H9 (cell line): ENCODE results near the gene NR3C2. TPM values are rescaled to one million over a fixed set of nuclear protein-coding genes. Genes with fewer than 3 reads are reported as not detected.

Experiments
- DNase-seq: peaks from one replicate; pipeline ENCODE4 v3.0.0-alpha.2; 2017
- H2AFZ ChIP-seq: one replicate; pipeline ENCODE4 v1.6.1; 2013; ENCODE audit warnings: mild to moderate bottlenecking, low read length, control low read depth, moderate library complexity
- H2AK5ac ChIP-seq: 2 replicates; pipeline ENCODE4 v1.6.1; 2013; ENCODE audit warnings: low read length, control low read depth, mixed read lengths; ENCODE audit not compliant: insufficient read length
- H2BK120ac ChIP-seq: one replicate; pipeline ENCODE4 v1.6.1; 2013; ENCODE audit warnings: low read depth, mild to moderate bottlenecking, low read length, control low read depth, inconsistent platforms; ENCODE audit not compliant: poor library complexity, severe bottlenecking
- H2BK12ac ChIP-seq: 2 replicates; pipeline ENCODE4 v1.6.1; 2013; ENCODE audit warnings: low read length, control low read depth, mixed read lengths, low read depth; ENCODE audit not compliant: insufficient read length
- H2BK15ac ChIP-seq: 2 replicates; pipeline ENCODE4 v1.6.1; 2013; ENCODE audit warnings: low read depth, low read length, control low read depth
- H2BK20ac ChIP-seq: one replicate; pipeline ENCODE4 v1.6.1; 2013; ENCODE audit warnings: low read depth, mild to moderate bottlenecking, low read length, control low read depth, inconsistent platforms; ENCODE audit not compliant: poor library complexity, severe bottlenecking
- H2BK5ac ChIP-seq: 2 replicates; pipeline ENCODE4 v1.6.1; 2013; ENCODE audit warnings: low read length, control low read depth, mixed read lengths; ENCODE audit not compliant: insufficient read length
- H3K14ac ChIP-seq: 2 replicates; pipeline ENCODE4 v1.6.1; 2013; ENCODE audit warnings: low read length, control low read depth; ENCODE audit not compliant: insufficient read depth
- H3K18ac ChIP-seq: 2 replicates; pipeline ENCODE4 v1.6.1; 2013; ENCODE audit warnings: low read depth, mild to moderate bottlenecking, mixed read lengths, low read length, control low read depth; ENCODE audit not compliant: insufficient read length
- H3K23ac ChIP-seq: 2 replicates; pipeline ENCODE4 v1.6.1; 2013; ENCODE audit warnings: low read length, control low read depth, mixed read lengths, low read depth; ENCODE audit not compliant: insufficient read length
- H3K23me2 ChIP-seq: 2 replicates; pipeline ENCODE4 v1.6.1; 2013; ENCODE audit warnings: low read depth, mild to moderate bottlenecking, mixed read lengths, low read length, control low read depth; ENCODE audit not compliant: insufficient read length, poor library complexity, severe bottlenecking
- H3K27ac ChIP-seq: 2 replicates; pipeline ENCODE4 v1.5.1; 2013; ENCODE audit warnings: low read length, control low read depth, mixed read lengths, low read depth; ENCODE audit not compliant: insufficient read length
- H3K27me3 ChIP-seq: 2 replicates; pipeline ENCODE4 v1.6.1; 2013; ENCODE audit warnings: low read length, control low read depth, inconsistent platforms; ENCODE audit not compliant: insufficient read depth
- H3K4ac ChIP-seq: 2 replicates; pipeline ENCODE4 v1.6.1; 2013; ENCODE audit warnings: low read depth, mild to moderate bottlenecking, control low read depth, inconsistent platforms, low read length, moderate library complexity
- H3K4me1 ChIP-seq: 2 replicates; pipeline ENCODE4 v1.6.1; 2013; ENCODE audit warnings: low read length, control low read depth, inconsistent platforms; ENCODE audit not compliant: insufficient read depth
- H3K4me2 ChIP-seq: 2 replicates; pipeline ENCODE4 v1.6.1; 2013; ENCODE audit warnings: low read length, control low read depth, mixed read lengths; ENCODE audit not compliant: insufficient read length, insufficient read depth
- H3K56ac ChIP-seq: 2 replicates; pipeline ENCODE4 v1.6.1; 2013; ENCODE audit warnings: low read depth, mild to moderate bottlenecking, mixed read lengths, low read length, control low read depth; ENCODE audit not compliant: insufficient read length
- H3K79me1 ChIP-seq: 2 replicates; pipeline ENCODE4 v1.6.1; 2013; ENCODE audit warnings: low read depth, mild to moderate bottlenecking, moderate library complexity, low read length, control low read depth, inconsistent platforms; ENCODE audit not compliant: insufficient read depth, poor library complexity, severe bottlenecking
- H3K79me2 ChIP-seq: 2 replicates; pipeline ENCODE4 v1.6.1; 2013; ENCODE audit warnings: low read length, control low read depth, inconsistent platforms; ENCODE audit not compliant: insufficient read depth
- H3K9ac ChIP-seq: 2 replicates; pipeline ENCODE4 v1.6.1; 2013; ENCODE audit warnings: low read length, control low read depth, mixed read lengths; ENCODE audit not compliant: insufficient read length; ENCODE audit errors: extremely low read depth
- H3K9me3 ChIP-seq: one replicate; pipeline ENCODE4 v1.6.1; 2013; ENCODE audit warnings: low read depth, low read length, inconsistent platforms; ENCODE audit not compliant: control insufficient read depth
- H3T11ph ChIP-seq: one replicate; pipeline ENCODE4 v1.6.1; 2013; ENCODE audit warnings: mild to moderate bottlenecking, low read length, control low read depth, inconsistent platforms
- H4K20me1 ChIP-seq: one replicate; pipeline ENCODE4 v1.6.1; 2013; ENCODE audit not compliant: control insufficient read depth, insufficient read length, insufficient read depth
- H4K5ac ChIP-seq: 2 replicates; pipeline ENCODE4 v1.6.1; 2013; ENCODE audit warnings: low read depth, mild to moderate bottlenecking, mixed read lengths, low read length, control low read depth; ENCODE audit not compliant: insufficient read length
- H4K8ac ChIP-seq: replicated peaks from 2 replicates; pipeline ENCODE4 v1.6.1; 2013; ENCODE audit warnings: low read length, control low read depth, mixed read lengths, low read depth; ENCODE audit not compliant: insufficient read length
- H4K91ac ChIP-seq: 2 replicates; pipeline ENCODE4 v1.6.1; 2013; ENCODE audit warnings: low read depth, mild to moderate bottlenecking, moderate library complexity, mixed read lengths, low read length, control low read depth; ENCODE audit not compliant: insufficient read length
- H3K27ac Mint-ChIP-seq, 3 experiments: 2 replicates in 2 of 3; 3 replicates in 1 of 3; pipeline ENCODE4 v1.8.0; 2020 to 2021; ENCODE audit warnings: mixed read lengths in 3 of 3, mild to moderate bottlenecking in 1 of 3, moderate library complexity in 1 of 3
- H3K27me3 Mint-ChIP-seq: 2 replicates; pipeline ENCODE4 v1.8.0; 2021; ENCODE audit warnings: low read depth, mild to moderate bottlenecking, moderate library complexity, mixed read lengths
- H3K36me3 Mint-ChIP-seq, 3 experiments: 2 replicates in 2 of 3; 3 replicates in 1 of 3; pipeline ENCODE4 v1.8.0; 2020 to 2021; ENCODE audit warnings: low read depth in 3 of 3, mixed read lengths in 3 of 3; ENCODE audit not compliant: insufficient read depth in 1 of 3
- H3K4me1 Mint-ChIP-seq, 2 experiments: 2 replicates each; pipeline ENCODE4 v1.8.0; 2020; ENCODE audit warnings: mixed read lengths in 2 of 2
- H3K4me3 Mint-ChIP-seq, 2 experiments: 2 replicates in 1 of 2; 3 replicates in 1 of 2; pipeline ENCODE4 v1.8.0; 2020 to 2021; ENCODE audit warnings: mild to moderate bottlenecking in 2 of 2, mixed read lengths in 2 of 2, moderate library complexity in 1 of 2
- H3K9me3 Mint-ChIP-seq, 2 experiments: 2 replicates in 1 of 2; 3 replicates in 1 of 2; pipeline ENCODE4 v1.8.0; 2020; ENCODE audit warnings: mild to moderate bottlenecking in 2 of 2, mixed read lengths in 2 of 2, moderate library complexity in 1 of 2
- WGBS: extraction: QIAGEN DNeasy Blood & Tissue Kit; methylation state at CpG from one replicate; pipeline ENCODE4 v1.1.7; 2013; ENCODE audit warnings: missing lambda C conversion rate, low lambda C conversion rate, mixed read lengths; ENCODE audit not compliant: insufficient read length; ENCODE audit errors: extremely low coverage; 5-methylcytosine and 5-hydroxymethylcytosine counted together
- total RNA-seq: library from RNA; stranded (reverse); gene quantifications from 2 replicates; pipeline ENCODE4 v1.2.1, GENCODE V29; 2021
- TF ChIP-seq, protein P1 (sequence below): fragments of 200-600 bp; sonication (generic); conservative IDR thresholded peaks from 3 replicates; pipeline ENCODE4 v1.8.0; 2021; ENCODE audit warnings: antibody characterized with exemption, mild to moderate bottlenecking

NR3C2 gene
- total RNA-seq, 1 experiment from 2014 or later, result 1.4 TPM

DNA sequence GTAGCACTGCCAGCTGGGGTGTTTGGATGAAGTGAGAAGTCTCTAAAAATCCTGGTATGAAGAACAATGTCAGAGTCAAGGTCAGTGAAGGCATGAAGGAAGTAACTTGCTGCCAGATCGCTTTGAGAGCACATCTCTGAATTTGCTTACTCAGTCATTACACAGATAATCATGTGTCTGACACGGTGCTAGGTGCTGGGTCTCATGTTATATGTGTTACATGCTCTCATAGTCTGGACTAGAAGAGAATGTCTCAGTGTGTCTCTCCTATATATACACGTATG is 372.4 kb downstream of the NR3C2 start:
- Histone ChIP-seq H2AFZ (no peak overlapping the region), H2BK120ac (no peak overlapping the region), H3K27ac (no peak overlapping the region), H3K4me2 (no peak overlapping the region), H3K9ac (no peak overlapping the region), H3K79me2 (no peaks in the 10 kb centered on the region), H3K56ac (no peak overlapping the region), H3K79me1 (no peaks in the 10 kb centered on the region), H3K4ac (no peak overlapping the region), H2AK5ac (no peak overlapping the region), H3K18ac (no peak overlapping the region), H4K91ac (no peak overlapping the region), H2BK5ac (no peak overlapping the region), H3T11ph (no peak overlapping the region), H3K14ac (no peak overlapping the region), H3K4me1 (no peaks in the 10 kb centered on the region), H3K9me3 (peaks cover 5% of the 10 kb centered on the region), H4K20me1 (no peaks in the 10 kb centered on the region), H3K23ac (no peak overlapping the region), H2BK15ac (no peak overlapping the region), H4K8ac (no peak overlapping the region), H4K5ac (no peak overlapping the region), H2BK20ac (no peak overlapping the region), H3K27me3 (no peaks in the 10 kb centered on the region), H3K23me2 (no peaks in the 10 kb centered on the region), H2BK12ac (no peak overlapping the region)
- Mint-ChIP-seq H3K4me1 (peaks cover 11 to 22% of the 10 kb centered on the region in 2 experiments), H3K27ac (peak overlapping the region in 1 of 3 experiments; percentile 60; a peak in 1 of 7 replicates), H3K9me3 (peaks cover 14 to 21% of the 10 kb centered on the region in 2 experiments), H3K27me3 (no peaks in the 10 kb centered on the region), H3K4me3 (no peak overlapping the region), H3K36me3 (peaks cover 6 to 23% (median 18%) of the 10 kb centered on the region in 3 experiments)
- no peak for DNase-seq
- no CpG with 5 or more reads among the region's 3 CpGs for WGBS
- TF ChIP-seq, protein P1, sequence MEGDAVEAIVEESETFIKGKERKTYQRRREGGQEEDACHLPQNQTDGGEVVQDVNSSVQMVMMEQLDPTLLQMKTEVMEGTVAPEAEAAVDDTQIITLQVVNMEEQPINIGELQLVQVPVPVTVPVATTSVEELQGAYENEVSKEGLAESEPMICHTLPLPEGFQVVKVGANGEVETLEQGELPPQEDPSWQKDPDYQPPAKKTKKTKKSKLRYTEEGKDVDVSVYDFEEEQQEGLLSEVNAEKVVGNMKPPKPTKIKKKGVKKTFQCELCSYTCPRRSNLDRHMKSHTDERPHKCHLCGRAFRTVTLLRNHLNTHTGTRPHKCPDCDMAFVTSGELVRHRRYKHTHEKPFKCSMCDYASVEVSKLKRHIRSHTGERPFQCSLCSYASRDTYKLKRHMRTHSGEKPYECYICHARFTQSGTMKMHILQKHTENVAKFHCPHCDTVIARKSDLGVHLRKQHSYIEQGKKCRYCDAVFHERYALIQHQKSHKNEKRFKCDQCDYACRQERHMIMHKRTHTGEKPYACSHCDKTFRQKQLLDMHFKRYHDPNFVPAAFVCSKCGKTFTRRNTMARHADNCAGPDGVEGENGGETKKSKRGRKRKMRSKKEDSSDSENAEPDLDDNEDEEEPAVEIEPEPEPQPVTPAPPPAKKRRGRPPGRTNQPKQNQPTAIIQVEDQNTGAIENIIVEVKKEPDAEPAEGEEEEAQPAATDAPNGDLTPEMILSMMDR, result no peak
